Endodermal cell (in vitro differentiated cells): Measurements from ENCODE around the gene HHAT. TPM values are rescaled to one million over a fixed set of nuclear protein-coding genes. Genes with fewer than 3 reads are reported as not detected.
A peak's percentile ranks its signal among the peaks of the same experiment; 100 is the strongest.

Source experiments
- DNase-seq: peaks from one replicate; pipeline ENCODE4 v3.0.0-alpha.2; 2017
- H3K27ac ChIP-seq: 2 replicates; pipeline ENCODE4 v1.5.1; 2013; ENCODE audit warnings: mild to moderate bottlenecking, low read depth, low read length, moderate library complexity
- H3K27me3 ChIP-seq: 2 replicates; pipeline ENCODE4 v1.6.1; 2013; ENCODE audit warnings: mild to moderate bottlenecking, low read length, moderate library complexity; ENCODE audit not compliant: insufficient read depth, control insufficient read depth, poor library complexity, severe bottlenecking
- H3K36me3 ChIP-seq: 2 replicates; pipeline ENCODE4 v1.7.0; 2013; ENCODE audit warnings: mild to moderate bottlenecking, low read length, moderate library complexity; ENCODE audit not compliant: control insufficient read depth, insufficient read depth
- H3K4me1 ChIP-seq: one replicate; pipeline ENCODE4 v1.7.0; 2013; ENCODE audit warnings: low read length; ENCODE audit not compliant: control insufficient read depth, insufficient read depth
- H3K4me3 ChIP-seq: 2 replicates; pipeline ENCODE4 v1.5.1; 2013; ENCODE audit warnings: mild to moderate bottlenecking, low read length, moderate library complexity
- H3K9ac ChIP-seq: 2 replicates; pipeline ENCODE4 v1.6.1; 2013; ENCODE audit warnings: mild to moderate bottlenecking, low read length, moderate library complexity; ENCODE audit not compliant: poor library complexity, severe bottlenecking; ENCODE audit errors: extremely low read depth
- H3K9me3 ChIP-seq: 2 replicates; pipeline ENCODE4 v1.6.1; 2013; ENCODE audit warnings: mild to moderate bottlenecking, low read length, moderate library complexity; ENCODE audit not compliant: control insufficient read depth
- H3K27ac Mint-ChIP-seq: 2 replicates; pipeline ENCODE4 v1.8.0; 2020; ENCODE audit warnings: mixed read lengths
- H3K27me3 Mint-ChIP-seq: 2 replicates; pipeline ENCODE4 v1.8.0; 2021; ENCODE audit warnings: mild to moderate bottlenecking, mixed read lengths; ENCODE audit not compliant: insufficient read depth
- H3K36me3 Mint-ChIP-seq: 2 replicates; pipeline ENCODE4 v1.8.0; 2020; ENCODE audit warnings: low read depth, mixed read lengths
- H3K4me1 Mint-ChIP-seq: 2 replicates; pipeline ENCODE4 v1.8.0; 2020; ENCODE audit warnings: mixed read lengths
- H3K4me3 Mint-ChIP-seq: 2 replicates; pipeline ENCODE4 v1.8.0; 2020; ENCODE audit warnings: mild to moderate bottlenecking, moderate library complexity, mixed read lengths
- H3K9me3 Mint-ChIP-seq: 2 replicates; pipeline ENCODE4 v1.8.0; 2020; ENCODE audit warnings: mild to moderate bottlenecking, mixed read lengths
- CTCF ChIP-seq: fragments of 200-600 bp; sonication (generic); conservative IDR thresholded peaks from 2 replicates; pipeline ENCODE4 v1.5.0; 2021; ENCODE audit warnings: antibody characterized with exemption, mild to moderate bottlenecking
- WGBS, 2 experiments: methylation state at CpG; one replicate each; pipeline versions ENCODE4 v1.1.5 to v1.1.7; 2013; ENCODE audit warnings: missing lambda C conversion rate in 2 of 2, mixed read lengths in 1 of 2; ENCODE audit not compliant: insufficient coverage in 1 of 2, insufficient read length in 1 of 2; 5-methylcytosine and 5-hydroxymethylcytosine counted together
- total RNA-seq, 2 donors: library from RNA; stranded (reverse); fragmentation: NEBNext Ultra II Directional in 1 of 2; extraction: Animal tissue kit (Norgen Biotek cat#: 25700) in 1 of 2; gene quantifications; 2 replicates in 1 of 2; 3 replicates in 1 of 2; pipeline ENCODE4 v1.2.1, GENCODE V29; 2021

HHAT gene
- total RNA-seq, 2 donors from 2014 or later: 6.9 to 9.8 TPM

GRCh38 chr1:210662291-210663050 lies 333.8 kb downstream of the HHAT start:
- peaks cover 1% of the 10 kb centered on the region for H3K9me3 Mint-ChIP-seq
- no peak overlapping the region for H3K27ac Mint-ChIP-seq
- no peak overlapping the region for H3K4me3 ChIP-seq
- TF ChIP-seq CTCF: no peak
- peaks cover 22% of the 10 kb centered on the region for H3K4me1 Mint-ChIP-seq
- no peak overlapping the region for H3K9ac ChIP-seq
- H3K9me3 ChIP-seq: no peaks in the 10 kb centered on the region
- peaks cover 35% of the 10 kb centered on the region for H3K27me3 Mint-ChIP-seq
- WGBS, 2 experiments: 87 to 92% methylated on average over 2 to 4 of the region's 4 CpGs
- no peak for DNase-seq
- H3K27me3 ChIP-seq: peaks cover 16% of the 10 kb centered on the region
- H3K4me1 ChIP-seq: peaks cover 7% of the 10 kb centered on the region
- H3K36me3 Mint-ChIP-seq: no peaks in the 10 kb centered on the region
- no peaks in the 10 kb centered on the region for H3K36me3 ChIP-seq
- H3K27ac ChIP-seq: no peak overlapping the region
- no peak overlapping the region for H3K4me3 Mint-ChIP-seq

- Mint-ChIP-seq H3K4me3 (no peak overlapping the region), H3K4me1 (peaks cover 22% of the 10 kb centered on the region), H3K9me3 (peaks cover 1% of the 10 kb centered on the region), H3K27me3 (peaks cover 23% of the 10 kb centered on the region), H3K36me3 (no peaks in the 10 kb centered on the region), H3K27ac (no peak overlapping the region)
- Histone ChIP-seq H3K36me3 (no peaks in the 10 kb centered on the region), H3K9me3 (no peaks in the 10 kb centered on the region), H3K9ac (no peak overlapping the region), H3K4me1 (peaks cover 7% of the 10 kb centered on the region), H3K27me3 (peaks cover 8% of the 10 kb centered on the region), H3K27ac (no peak overlapping the region), H3K4me3 (no peak overlapping the region)
- DNase-seq: no peak
- WGBS, 2 experiments: 61 to 70% methylated on average over 5 to 7 of the region's 7 CpGs
- TF ChIP-seq CTCF: no peak
These were observed 335.2 kb downstream of the HHAT start for GRCh38 chr1:210663730-210664573.

- Mint-ChIP-seq H3K36me3 (no peaks in the 10 kb centered on the region), H3K27me3 (peaks cover 4% of the 10 kb centered on the region), H3K4me3 (no peak overlapping the region), H3K9me3 (no peaks in the 10 kb centered on the region), H3K4me1 (no peaks in the 10 kb centered on the region), H3K27ac (no peak overlapping the region)
- H3K27ac ChIP-seq: no peak overlapping the region
- no peak overlapping the region for H3K4me3 ChIP-seq
- no peaks in the 10 kb centered on the region for H3K4me1 ChIP-seq
- H3K9ac ChIP-seq: no peak overlapping the region
- peak; percentile 13 for DNase-seq
- H3K27me3 ChIP-seq: no peaks in the 10 kb centered on the region
- no peaks in the 10 kb centered on the region for H3K9me3 ChIP-seq
- no peak for TF ChIP-seq CTCF
- H3K36me3 ChIP-seq: no peaks in the 10 kb centered on the region
These were observed 341.2 kb downstream of the HHAT start for GRCh38 chr1:210669951-210670350.
